Natural killer cell (primary cell): ENCODE results near the gene PHOX2B. TPM values are rescaled to one million over a fixed set of nuclear protein-coding genes. Genes with fewer than 3 reads are reported as not detected.

ENCODE experiments used
- ATAC-seq, 3 donors: fragments of 150-1000 bp in 2 of 3; fragments of 200-7000 bp in 1 of 3; cut with Tn5 transposase; 1 replicate in 1 of 3; 2 replicates in 2 of 3; pipeline ENCODE4 v1.10.0; 2021; ENCODE audit warnings: mild to moderate bottlenecking in 2 of 3, moderate library complexity in 2 of 3
- DNase-seq, 2 donors: peaks; one replicate each; pipeline versions ENCODE4 v3.0.0 to v3.0.0-alpha.2; 2013 to 2021; ENCODE audit warnings: mixed read lengths in 1 of 2
- H3K27ac ChIP-seq: one replicate; pipeline ENCODE4 v1.5.1; 2013; ENCODE audit warnings: mild to moderate bottlenecking, low read length
- H3K27me3 ChIP-seq: one replicate; pipeline ENCODE4 v1.6.1; 2013; ENCODE audit warnings: low read length; ENCODE audit not compliant: control insufficient read depth, insufficient read depth
- H3K36me3 ChIP-seq: one replicate; pipeline ENCODE4 v1.6.1; 2013; ENCODE audit warnings: low read length; ENCODE audit not compliant: control insufficient read depth, insufficient read depth
- H3K4me1 ChIP-seq: one replicate; pipeline ENCODE4 v1.6.1; 2013; ENCODE audit warnings: low read length; ENCODE audit not compliant: control insufficient read depth, insufficient read depth
- H3K4me3 ChIP-seq: one replicate; pipeline ENCODE4 v1.5.1; 2013; ENCODE audit warnings: low read length
- H3K9me3 ChIP-seq: one replicate; pipeline ENCODE4 v1.6.1; 2013; ENCODE audit warnings: low read length; ENCODE audit not compliant: control insufficient read depth, insufficient read depth
- H3K27ac Mint-ChIP-seq, 2 donors: one replicate each; pipeline ENCODE4 v1.8.0; 2022; ENCODE audit warnings: mild to moderate bottlenecking in 2 of 2, mixed read lengths in 2 of 2, moderate library complexity in 1 of 2
- H3K27me3 Mint-ChIP-seq, 2 donors: one replicate each; pipeline ENCODE4 v1.8.0; 2022; ENCODE audit warnings: low read depth in 2 of 2, mixed read lengths in 2 of 2
- H3K36me3 Mint-ChIP-seq: one replicate; pipeline ENCODE4 v1.8.0; 2022; ENCODE audit warnings: mixed read lengths
- H3K4me1 Mint-ChIP-seq, 2 donors: one replicate each; pipeline ENCODE4 v1.8.0; 2022; ENCODE audit warnings: mixed read lengths in 2 of 2
- H3K4me3 Mint-ChIP-seq: one replicate; pipeline ENCODE4 v1.8.0; 2022; ENCODE audit warnings: mild to moderate bottlenecking, moderate library complexity, mixed read lengths
- H3K9me3 Mint-ChIP-seq, 2 donors: one replicate each; pipeline ENCODE4 v1.8.0; 2022; ENCODE audit warnings: mixed read lengths in 2 of 2
- WGBS: methylation state at CpG from one replicate; pipeline ENCODE4 v1.1.7; 2013; ENCODE audit warnings: missing lambda C conversion rate; ENCODE audit not compliant: insufficient coverage; 5-methylcytosine and 5-hydroxymethylcytosine counted together
- intact Hi-C: fragments of 100-400 bp; cut with micrococcal nuclease; formaldehyde crosslinking; loops from one replicate; pipeline ENCODE4 v1.14.2; 2022
- total RNA-seq, 4 donors: library from RNA; stranded (reverse); fragments of 120-200 nt in 1 of 4; gene quantifications; one replicate each; pipeline versions ENCODE4 v1.2.3 to v1.2.4, GENCODE V29; 2013 to 2022
- TF ChIP-seq, protein P1 (sequence below): fragments of 200-600 bp; IDR thresholded peaks from one replicate; pipeline ENCODE4 v1.8.0; 2022; ENCODE audit warnings: antibody characterized with exemption

Gene PHOX2B
- total RNA-seq, 3 donors from 2014 or later (not counting 1 experiment from before 2014, with no cell fraction given) = not detected

DNA sequence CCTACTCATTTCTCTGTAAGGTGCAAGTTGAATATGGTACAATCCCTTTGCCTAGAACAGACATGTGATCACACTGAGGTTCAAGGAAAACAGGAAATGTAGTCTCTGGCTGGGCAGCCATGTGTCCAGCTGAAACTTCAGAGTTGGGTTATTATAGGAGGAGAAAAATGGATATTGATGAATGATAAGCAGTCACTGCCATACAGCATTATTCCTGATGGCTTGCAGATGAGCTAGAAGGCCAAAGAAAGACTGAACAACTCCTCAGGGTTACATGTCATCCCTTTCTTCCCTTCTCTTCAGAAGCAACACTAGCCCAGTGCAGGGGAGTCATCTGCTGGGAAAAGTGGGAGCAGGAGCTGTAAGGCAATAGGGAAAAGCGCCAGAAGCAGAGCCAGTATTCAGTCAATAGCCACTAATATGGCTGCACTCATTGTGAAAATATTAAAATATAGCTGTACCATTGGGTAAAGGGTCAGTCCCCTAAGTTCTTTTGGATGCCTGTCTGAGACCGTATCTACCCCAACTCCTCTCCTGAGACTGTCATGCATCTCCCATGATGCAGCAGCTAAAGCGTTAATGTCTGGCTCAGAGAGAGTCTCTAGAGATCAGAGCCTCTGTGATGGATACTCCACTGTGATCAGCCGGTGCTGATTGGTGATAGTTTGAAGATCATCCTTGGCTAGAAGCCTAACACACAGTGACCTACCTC, 20.5 kb downstream of the PHOX2B start:
- Mint-ChIP-seq H3K27me3 (no peaks in the 10 kb centered on the region), H3K27ac (no peak overlapping the region), H3K4me3 (no peak overlapping the region), H3K9me3 (peaks cover 4 to 9% of the 10 kb centered on the region in 2 donors), H3K36me3 (peaks cover 7% of the 10 kb centered on the region), H3K4me1 (no peaks in the 10 kb centered on the region)
- Histone ChIP-seq H3K4me3 (no peak overlapping the region), H3K4me1 (no peaks in the 10 kb centered on the region), H3K36me3 (no peaks in the 10 kb centered on the region), H3K9me3 (no peaks in the 10 kb centered on the region), H3K27ac (no peak overlapping the region), H3K27me3 (no peaks in the 10 kb centered on the region)
- 88% methylated on average over 4 of the region's 4 CpGs for WGBS
- intact Hi-C loops = no loop called here
- TF ChIP-seq, protein P1, sequence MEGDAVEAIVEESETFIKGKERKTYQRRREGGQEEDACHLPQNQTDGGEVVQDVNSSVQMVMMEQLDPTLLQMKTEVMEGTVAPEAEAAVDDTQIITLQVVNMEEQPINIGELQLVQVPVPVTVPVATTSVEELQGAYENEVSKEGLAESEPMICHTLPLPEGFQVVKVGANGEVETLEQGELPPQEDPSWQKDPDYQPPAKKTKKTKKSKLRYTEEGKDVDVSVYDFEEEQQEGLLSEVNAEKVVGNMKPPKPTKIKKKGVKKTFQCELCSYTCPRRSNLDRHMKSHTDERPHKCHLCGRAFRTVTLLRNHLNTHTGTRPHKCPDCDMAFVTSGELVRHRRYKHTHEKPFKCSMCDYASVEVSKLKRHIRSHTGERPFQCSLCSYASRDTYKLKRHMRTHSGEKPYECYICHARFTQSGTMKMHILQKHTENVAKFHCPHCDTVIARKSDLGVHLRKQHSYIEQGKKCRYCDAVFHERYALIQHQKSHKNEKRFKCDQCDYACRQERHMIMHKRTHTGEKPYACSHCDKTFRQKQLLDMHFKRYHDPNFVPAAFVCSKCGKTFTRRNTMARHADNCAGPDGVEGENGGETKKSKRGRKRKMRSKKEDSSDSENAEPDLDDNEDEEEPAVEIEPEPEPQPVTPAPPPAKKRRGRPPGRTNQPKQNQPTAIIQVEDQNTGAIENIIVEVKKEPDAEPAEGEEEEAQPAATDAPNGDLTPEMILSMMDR = no peak
- DNase-seq = no peak
- ATAC-seq = no peak

- TF ChIP-seq, protein P1 = no peak
- Mint-ChIP-seq H3K27me3 (no peaks in the 10 kb centered on the region), H3K36me3 (peaks cover 7% of the 10 kb centered on the region), H3K27ac (no peak overlapping the region), H3K9me3 (peaks cover 4 to 9% of the 10 kb centered on the region in 2 donors), H3K4me3 (no peak overlapping the region), H3K4me1 (no peaks in the 10 kb centered on the region)
- no peak overlapping the region for H3K4me3 ChIP-seq
- no peak for DNase-seq
- no peaks in the 10 kb centered on the region for H3K4me1 ChIP-seq
- ATAC-seq = no peak
- H3K27ac ChIP-seq = no peak overlapping the region
- H3K27me3 ChIP-seq = no peaks in the 10 kb centered on the region
- 9% methylated on average over 1 of the region's 1 CpG for WGBS
- no peaks in the 10 kb centered on the region for H3K9me3 ChIP-seq
- intact Hi-C loops = no loop called here
- no peaks in the 10 kb centered on the region for H3K36me3 ChIP-seq
These were observed 23.3 kb downstream of the PHOX2B start for GRCh38 chr4:41725254-41725653.

DNA sequence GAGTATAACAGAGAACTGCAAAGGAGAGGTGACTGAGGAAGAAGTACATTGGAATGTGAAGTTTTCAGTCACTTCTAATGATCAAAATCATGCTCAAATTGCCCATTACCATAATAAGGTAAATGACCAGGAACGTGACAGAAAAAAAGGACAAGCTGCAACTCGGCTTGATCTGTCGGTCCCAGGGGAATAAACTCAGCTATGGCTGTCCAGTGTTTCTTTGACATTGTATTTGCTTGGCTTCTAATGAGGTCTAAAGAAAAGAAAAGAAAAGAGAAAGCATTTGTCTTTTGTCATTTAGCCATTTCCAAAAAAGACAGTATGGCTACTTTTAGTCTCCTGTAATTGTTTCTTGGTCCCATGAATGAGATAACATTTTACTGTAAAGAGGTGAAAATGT, 25.2 kb downstream of the PHOX2B start:
- ATAC-seq (no peak), DNase-seq (no peak)
- H3K27ac ChIP-seq = no peak overlapping the region
- no peaks in the 10 kb centered on the region for H3K4me1 ChIP-seq
- WGBS = 65% methylated on average over 3 of the region's 3 CpGs
- TF ChIP-seq, protein P1 = no peak
- intact Hi-C loops = no loop called here
- no peaks in the 10 kb centered on the region for H3K9me3 ChIP-seq
- no peaks in the 10 kb centered on the region for H3K27me3 ChIP-seq
- peaks cover 8 to 13% of the 10 kb centered on the region in 2 donors for H3K9me3 Mint-ChIP-seq
- no peak overlapping the region for H3K27ac Mint-ChIP-seq
- H3K4me1 Mint-ChIP-seq = no peaks in the 10 kb centered on the region
- H3K27me3 Mint-ChIP-seq = no peaks in the 10 kb centered on the region
- peaks cover 7% of the 10 kb centered on the region for H3K36me3 Mint-ChIP-seq
- H3K36me3 ChIP-seq = no peaks in the 10 kb centered on the region
- no peak overlapping the region for H3K4me3 ChIP-seq
- no peak overlapping the region for H3K4me3 Mint-ChIP-seq

DNA sequence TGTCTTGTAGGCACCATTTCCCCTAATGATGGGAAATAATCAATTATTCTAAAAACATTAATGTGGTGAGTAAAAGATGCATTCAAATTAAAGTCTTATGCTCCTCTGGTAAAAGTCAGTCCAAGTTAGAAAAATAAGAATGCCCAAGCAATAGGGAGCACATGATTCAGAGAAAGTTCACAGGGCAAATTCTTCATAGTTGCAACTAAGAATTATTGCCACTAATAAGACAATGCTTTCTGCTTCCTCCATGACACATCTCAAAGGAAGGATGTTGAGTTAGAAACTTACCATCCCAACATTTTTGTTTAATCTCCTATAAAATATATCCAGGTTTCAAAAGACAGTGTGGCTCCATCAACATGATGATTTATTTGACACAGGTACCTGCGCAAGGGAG, 26.3 kb downstream of the PHOX2B start:
- WGBS = 96% methylated on average over 1 of the region's 1 CpG
- Mint-ChIP-seq H3K36me3 (peaks cover 7% of the 10 kb centered on the region), H3K27me3 (no peaks in the 10 kb centered on the region), H3K4me3 (no peak overlapping the region), H3K9me3 (peaks cover 8 to 9% of the 10 kb centered on the region in 2 donors), H3K4me1 (no peaks in the 10 kb centered on the region), H3K27ac (no peak overlapping the region)
- no peaks in the 10 kb centered on the region for H3K27me3 ChIP-seq
- no peaks in the 10 kb centered on the region for H3K4me1 ChIP-seq
- no peak for DNase-seq
- intact Hi-C loops = no loop called here
- TF ChIP-seq, protein P1 = no peak
- no peak for ATAC-seq
- no peaks in the 10 kb centered on the region for H3K36me3 ChIP-seq
- H3K27ac ChIP-seq = no peak overlapping the region
- H3K9me3 ChIP-seq = no peaks in the 10 kb centered on the region
- no peak overlapping the region for H3K4me3 ChIP-seq
